HG03135 (cell line): ENCODE measurements around the gene MRPS24.
"Not testable (repeated sequence)": the region's sequence is repeated elsewhere in the genome, so short reads cannot be mapped to it uniquely, and the experiment has no call there.

ENCODE experiments used
- ATAC-seq: cut with Tn5 transposase; IDR thresholded peaks from one replicate; pipeline ENCODE4 v1.9.1; 2021; ENCODE audit warnings: mild to moderate bottlenecking, moderate library complexity; ENCODE audit not compliant: unreplicated experiment

The MRPS24 gene

DNA sequence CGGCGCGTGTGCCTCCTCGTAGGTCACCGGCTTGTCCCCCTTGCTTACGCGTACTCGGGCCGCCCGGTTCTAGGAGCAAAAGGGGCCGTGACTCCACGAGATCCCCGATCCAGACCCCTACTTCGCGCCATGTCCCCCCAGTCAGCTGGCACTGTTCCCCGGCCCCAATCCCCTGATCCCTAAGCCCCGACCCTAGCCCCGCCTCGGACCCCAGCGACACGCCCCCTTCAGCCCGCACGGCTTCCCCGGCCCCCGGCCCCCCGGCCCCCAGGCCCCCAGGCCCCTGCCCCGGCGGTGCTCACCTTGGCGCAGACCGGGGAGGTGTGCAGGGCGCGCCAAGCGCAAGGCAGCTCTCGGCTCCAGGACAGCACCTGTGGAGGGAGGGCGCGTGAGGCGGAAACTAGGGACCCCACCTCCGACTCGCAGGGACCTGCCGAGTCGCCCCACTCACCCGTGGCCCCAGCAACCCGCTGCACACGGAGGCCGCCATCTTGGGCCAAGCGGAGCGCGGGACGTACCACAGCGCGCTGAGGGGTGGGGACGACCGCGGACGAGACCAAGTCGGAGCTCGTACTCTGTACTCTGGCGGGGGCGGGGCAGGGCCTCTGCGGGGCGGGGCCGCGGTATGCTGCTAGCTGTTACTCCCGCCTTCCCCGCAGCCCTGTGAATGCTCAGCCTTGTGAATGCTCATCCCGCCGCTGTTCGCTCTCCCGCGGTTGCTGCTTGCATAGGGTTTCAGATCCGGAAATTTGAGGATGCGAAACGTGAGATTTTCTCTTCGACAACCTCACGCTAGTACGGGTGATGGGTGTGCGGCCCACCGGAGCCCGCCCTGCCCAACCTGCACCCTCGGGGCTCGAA, at the start of gene MRPS24:
Gene MRPS24, minus strand, starts transcription at position 512 of the 861 bp plus-strand sequence. Its CDS starts 22 bp downstream, at position 490.
- ATAC-seq = peak; percentile 89

GRCh38 chr7:43915907-43916306, 46.6 kb upstream of the MRPS24 start:
- ATAC-seq = no peak

GRCh38 chr7:43914795-43915194, 45.5 kb upstream of the MRPS24 start:
- ATAC-seq = no peak

DNA sequence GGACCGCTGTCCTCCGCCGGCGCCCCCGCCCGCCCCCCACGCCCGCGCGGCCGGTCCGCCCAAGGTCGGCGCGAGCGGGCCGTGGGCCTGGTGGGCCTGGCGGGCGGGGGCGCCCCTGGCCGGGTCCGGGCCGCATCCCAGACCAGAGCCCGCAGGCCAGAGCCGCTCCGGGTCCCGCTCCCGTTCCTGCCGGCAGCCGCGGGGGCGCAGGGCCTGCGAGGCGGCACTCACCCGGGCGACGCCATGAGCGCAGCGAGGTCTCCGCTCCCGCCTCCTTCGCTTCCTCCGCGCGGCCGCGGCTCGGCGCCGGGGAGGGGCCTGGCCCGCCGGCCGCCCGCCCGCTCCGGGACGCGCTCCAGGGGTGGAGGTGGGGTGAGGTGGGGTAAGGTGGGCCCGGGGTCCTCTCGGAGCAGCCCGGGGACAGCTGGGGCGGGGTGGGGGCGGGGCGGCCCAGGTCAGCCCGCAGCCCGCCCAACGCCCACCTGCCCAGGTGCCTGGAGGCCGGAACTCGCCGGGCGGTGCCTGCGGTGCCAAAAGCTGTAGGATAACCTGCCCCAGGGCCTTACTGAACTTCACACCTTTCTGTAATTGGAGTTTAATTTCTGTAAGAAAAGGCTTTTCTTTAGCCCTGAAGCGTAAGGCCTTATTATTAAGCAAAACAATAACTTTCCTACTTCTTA, 37.2 kb upstream of the MRPS24 start, which contains the start of gene URGCP:
Gene URGCP, minus strand, starts transcription at position 266 of the 680 bp plus-strand sequence. Its CDS starts 21 bp downstream, at position 245.
- peak; percentile 75 for ATAC-seq

GRCh38 chr7:43905956-43906330, 36.6 kb upstream of the MRPS24 start:
- peak; percentile 24 for ATAC-seq

DNA sequence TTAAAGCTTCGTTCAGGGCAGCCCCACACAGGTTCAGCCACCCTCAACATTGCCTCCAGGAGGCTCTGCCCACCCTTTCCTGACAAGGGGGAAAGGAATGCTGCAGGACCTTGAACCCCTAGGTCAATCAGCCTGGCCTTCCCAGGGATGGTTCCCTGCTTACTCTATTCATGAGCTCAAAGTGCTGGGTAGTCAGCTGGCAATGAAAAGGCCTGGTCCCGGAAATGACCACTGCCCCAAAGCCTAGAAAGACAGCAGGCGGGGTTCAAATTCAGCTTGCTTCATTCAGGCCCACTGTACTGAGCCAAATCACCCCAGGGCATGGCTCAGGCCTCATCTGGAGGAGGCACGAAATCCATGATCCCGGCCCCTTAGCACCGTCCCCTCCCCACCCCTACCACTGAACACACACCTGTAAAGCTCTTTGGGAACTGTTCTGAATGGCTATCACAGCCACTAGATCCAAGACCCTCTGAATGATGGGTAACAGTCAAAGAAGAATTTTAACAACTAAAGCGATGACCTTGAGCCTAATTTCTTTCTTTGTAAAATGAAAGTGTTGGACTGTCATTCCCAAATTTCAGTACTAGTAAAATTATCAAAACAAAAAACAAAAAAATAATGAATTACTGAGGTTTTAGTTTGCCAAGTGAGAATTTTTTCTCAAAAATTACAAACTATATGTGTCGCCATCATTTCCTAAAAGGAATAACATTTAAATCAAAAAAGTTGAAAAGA, 36.1 kb upstream of the MRPS24 start:
- ATAC-seq = no peak

GRCh38 chr7:43904533-43905208, 35.4 kb upstream of the MRPS24 start:
- ATAC-seq = no peak

DNA sequence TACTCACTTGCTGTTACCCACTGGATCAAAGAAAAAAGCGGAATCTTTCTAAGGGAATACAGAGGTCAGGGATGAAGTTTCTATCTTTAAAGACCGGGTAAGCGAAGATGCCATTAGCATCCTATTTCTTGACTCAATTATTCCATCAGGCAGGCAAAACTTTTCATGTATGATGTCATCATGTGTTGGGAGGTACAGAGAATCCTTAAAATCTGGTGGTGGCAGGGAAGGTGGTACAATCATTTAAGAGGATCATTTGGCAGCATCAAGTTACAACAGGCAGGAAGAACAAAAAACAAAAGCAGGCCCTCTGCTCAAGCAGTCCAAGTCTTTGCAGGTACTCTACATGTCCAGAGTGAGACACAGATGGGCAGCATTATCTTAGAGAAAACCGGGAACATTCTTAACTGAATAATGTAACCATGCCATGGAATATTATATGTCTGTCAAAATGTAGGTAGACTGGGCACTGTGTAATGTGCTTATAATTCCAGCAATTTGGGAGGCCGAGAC, 33.3 kb upstream of the MRPS24 start:
- no peak for ATAC-seq

DNA sequence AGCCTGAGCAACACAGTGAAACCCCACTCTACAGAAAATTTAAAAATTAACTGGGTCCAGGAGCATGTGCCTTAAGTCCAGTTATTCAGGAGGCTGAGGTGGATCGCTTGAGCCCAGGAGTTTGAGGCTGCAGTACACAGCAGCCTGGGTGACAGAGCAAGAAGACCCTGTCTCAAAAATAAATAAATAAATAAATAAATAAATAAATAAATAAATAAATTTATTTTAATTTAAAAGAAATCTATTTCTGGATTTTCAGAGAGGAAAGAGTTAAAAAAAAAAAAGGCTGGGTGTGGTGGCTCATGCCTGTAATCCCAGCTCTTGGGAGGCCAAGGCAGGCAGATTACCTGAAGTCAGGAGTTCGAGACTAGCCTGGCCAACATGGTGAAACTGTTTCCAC, 29.3 kb upstream of the MRPS24 start:
- ATAC-seq = not testable (repeated sequence)

GRCh38 chr7:43895847-43896415, 26.6 kb upstream of the MRPS24 start:
- ATAC-seq = no peak

GRCh38 chr7:43891069-43891955, 22.0 kb upstream of the MRPS24 start:
- no peak for ATAC-seq

DNA sequence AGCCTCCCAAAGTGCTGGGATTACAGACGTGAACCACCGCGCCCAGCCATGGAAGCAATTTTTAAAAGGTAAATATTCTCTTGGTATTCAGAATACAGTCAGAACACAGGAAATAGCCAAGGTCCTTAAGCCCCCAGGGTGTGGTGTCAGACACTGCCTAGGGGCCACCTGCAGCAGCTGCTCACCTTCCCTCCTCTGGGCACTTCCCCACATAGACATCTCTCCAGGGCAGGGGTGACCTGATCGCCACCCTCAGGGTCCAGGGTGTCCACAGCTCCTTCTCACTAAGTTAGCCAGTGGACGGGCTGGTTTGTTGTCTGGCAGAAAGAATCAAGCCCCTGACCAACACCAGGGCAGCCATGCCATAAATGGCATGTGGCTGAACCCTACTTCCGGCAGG, 21.2 kb upstream of the MRPS24 start:
- no peak for ATAC-seq

DNA sequence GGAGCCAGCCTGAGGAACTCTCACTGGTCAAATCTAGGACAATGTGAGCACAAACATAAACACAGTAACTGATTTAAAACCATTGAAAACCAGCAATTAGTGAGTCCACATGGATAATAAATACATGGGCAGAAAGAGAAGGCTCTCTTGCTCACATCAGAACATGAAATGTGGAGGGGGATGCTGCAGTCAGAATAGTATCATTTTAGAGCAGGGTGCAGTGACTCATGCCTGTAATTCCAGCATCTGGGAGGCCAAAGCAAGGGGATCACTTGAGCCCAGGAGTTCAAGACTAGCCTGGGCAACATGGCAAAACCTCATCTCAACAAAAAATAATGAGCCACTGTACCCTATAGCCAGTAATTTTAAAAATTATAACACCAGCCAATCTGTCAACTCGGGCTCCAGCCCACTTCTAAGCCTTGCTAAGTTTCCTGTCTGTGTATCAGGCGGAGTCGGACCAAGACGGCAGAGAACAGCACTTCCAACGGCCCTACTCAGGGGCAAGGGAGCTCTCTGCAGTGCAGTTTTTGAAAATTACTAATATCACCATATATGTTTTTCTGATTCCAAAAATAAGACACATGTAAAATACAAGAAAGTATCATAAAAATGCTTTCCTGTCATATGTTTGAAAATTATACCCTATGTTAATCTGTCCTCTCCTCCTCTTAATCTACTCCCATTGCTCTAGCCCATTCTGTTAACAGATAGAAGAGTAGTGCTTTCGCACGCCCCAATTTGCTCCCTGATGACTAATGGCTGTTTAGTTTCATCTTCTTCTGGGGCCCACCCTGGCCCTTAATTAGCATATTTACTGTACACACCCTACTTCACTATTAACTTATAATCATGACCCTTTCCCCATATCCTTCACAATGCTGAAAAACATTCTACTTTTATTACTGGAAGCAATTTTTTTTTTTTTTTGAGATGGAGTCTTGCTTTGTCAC, 20.0 kb upstream of the MRPS24 start:
- no peak for ATAC-seq

DNA sequence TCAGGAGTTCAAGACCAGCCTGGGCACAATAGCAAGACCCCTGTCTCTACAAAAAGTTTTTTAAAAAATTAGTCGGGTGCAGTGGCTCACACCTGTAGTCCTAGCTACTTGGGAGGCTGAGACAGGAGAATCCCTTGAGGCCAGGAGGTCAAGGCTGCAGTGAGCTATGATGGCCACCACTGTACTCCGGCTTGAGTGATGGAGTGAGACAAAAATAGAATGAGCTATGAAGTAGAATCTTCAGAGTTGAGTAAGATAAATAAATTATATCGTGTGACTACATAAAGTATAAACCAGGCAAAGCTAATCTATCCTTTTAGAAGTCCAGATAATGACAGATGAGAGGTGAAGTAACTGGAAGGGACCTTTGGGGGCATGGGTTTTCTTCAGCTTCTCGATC, 15.3 kb upstream of the MRPS24 start:
- ATAC-seq = no peak

- ATAC-seq = no peak
Measured at GRCh38 chr7:43884209-43884608, 14.9 kb upstream of the MRPS24 start.

GRCh38 chr7:43880596-43880995, 11.3 kb upstream of the MRPS24 start:
- ATAC-seq = no peak

DNA sequence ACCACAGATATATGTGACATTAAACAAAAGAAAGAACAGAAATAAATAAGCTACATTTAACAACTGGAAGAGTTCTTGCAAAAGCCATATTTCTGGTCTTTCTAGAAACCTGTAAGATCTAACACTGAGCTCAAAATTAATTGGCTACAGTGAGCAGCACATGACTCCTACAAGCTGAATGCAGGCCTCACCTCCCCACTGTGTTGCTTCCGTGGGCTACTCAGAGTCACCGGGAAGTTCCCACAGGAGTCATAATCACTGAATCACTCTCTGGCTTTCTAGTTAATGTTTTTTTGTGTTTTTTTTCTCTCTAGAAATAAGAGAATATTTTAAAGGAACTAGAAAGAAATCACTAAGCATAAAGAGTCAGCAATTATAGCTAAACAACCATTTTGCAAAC, 10.2 kb upstream of the MRPS24 start:
- ATAC-seq = no peak

- no peak for ATAC-seq
Measured at GRCh38 chr7:43878867-43879266, 9.6 kb upstream of the MRPS24 start.
